ENCODE results near the gene WDR54.

DNA sequence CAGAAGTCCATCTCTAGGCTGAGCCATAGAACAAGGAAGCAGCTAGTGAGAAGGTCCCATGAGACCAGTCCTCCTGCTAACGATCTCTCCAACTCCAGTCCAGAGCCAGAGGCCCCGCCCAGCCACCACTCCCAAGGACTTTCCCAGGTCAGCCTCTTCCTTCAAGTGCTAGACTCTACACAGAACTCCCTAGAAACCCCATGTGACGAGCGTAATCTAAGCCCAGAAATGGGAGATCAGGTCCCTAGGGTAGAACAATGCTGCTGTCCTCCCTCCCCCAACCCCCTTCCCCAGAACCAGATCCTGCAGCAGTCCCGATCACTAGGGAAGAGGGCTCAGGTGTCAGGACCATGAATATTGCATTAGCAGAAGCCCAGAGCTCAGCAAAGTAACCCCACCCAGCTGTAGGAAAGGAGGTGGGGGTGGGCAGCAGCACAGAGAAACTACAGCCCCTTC lies 48.3 kb upstream of the WDR54 start:
- TF ChIP-seq, protein P1, sequence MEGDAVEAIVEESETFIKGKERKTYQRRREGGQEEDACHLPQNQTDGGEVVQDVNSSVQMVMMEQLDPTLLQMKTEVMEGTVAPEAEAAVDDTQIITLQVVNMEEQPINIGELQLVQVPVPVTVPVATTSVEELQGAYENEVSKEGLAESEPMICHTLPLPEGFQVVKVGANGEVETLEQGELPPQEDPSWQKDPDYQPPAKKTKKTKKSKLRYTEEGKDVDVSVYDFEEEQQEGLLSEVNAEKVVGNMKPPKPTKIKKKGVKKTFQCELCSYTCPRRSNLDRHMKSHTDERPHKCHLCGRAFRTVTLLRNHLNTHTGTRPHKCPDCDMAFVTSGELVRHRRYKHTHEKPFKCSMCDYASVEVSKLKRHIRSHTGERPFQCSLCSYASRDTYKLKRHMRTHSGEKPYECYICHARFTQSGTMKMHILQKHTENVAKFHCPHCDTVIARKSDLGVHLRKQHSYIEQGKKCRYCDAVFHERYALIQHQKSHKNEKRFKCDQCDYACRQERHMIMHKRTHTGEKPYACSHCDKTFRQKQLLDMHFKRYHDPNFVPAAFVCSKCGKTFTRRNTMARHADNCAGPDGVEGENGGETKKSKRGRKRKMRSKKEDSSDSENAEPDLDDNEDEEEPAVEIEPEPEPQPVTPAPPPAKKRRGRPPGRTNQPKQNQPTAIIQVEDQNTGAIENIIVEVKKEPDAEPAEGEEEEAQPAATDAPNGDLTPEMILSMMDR (IDR thresholded peaks at IDR 0.05; ENCODE audit: low read length), result no peak
- TF ChIP-seq EZH2 (IDR thresholded peaks at IDR 0.05; ENCODE audit: borderline replicate concordance, low read length), result no peak

All from OCI-LY1 (cell line).